ENCODE results near the gene KCNMA1. TPM values are rescaled to one million over a fixed set of nuclear protein-coding genes. Genes with fewer than 3 reads are reported as not detected.

Gene KCNMA1
- total and polyA plus RNA-seq, 8 donors: 2.8 to 21.1 (median 4.3) TPM

- TF ChIP-seq, protein P1, sequence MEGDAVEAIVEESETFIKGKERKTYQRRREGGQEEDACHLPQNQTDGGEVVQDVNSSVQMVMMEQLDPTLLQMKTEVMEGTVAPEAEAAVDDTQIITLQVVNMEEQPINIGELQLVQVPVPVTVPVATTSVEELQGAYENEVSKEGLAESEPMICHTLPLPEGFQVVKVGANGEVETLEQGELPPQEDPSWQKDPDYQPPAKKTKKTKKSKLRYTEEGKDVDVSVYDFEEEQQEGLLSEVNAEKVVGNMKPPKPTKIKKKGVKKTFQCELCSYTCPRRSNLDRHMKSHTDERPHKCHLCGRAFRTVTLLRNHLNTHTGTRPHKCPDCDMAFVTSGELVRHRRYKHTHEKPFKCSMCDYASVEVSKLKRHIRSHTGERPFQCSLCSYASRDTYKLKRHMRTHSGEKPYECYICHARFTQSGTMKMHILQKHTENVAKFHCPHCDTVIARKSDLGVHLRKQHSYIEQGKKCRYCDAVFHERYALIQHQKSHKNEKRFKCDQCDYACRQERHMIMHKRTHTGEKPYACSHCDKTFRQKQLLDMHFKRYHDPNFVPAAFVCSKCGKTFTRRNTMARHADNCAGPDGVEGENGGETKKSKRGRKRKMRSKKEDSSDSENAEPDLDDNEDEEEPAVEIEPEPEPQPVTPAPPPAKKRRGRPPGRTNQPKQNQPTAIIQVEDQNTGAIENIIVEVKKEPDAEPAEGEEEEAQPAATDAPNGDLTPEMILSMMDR (IDR thresholded peaks at IDR 0.05): no peak
- H3K9me3 ChIP-seq: no peaks in the 10 kb centered on the region
- H3K27ac ChIP-seq: peak overlapping the region in 1 of 2 donors; percentile 57
- ATAC-seq (no peak), DNase-seq (no peak)
- H3K4me3 ChIP-seq: no peak overlapping the region
- intact Hi-C loops (cut with DNase I): no loop called here
- peaks cover 0 to 14% of the 10 kb centered on the region in 2 donors for H3K4me1 ChIP-seq
- H3K36me3 ChIP-seq: no peaks in the 10 kb centered on the region
- H3K27me3 ChIP-seq: peaks cover 0 to 19% of the 10 kb centered on the region in 2 donors
Measured at GRCh38 chr10:77532068-77532467, 105.5 kb downstream of the KCNMA1 start.

- Histone ChIP-seq H3K27me3 (peaks cover 0 to 19% of the 10 kb centered on the region in 2 donors), H3K27ac (peak overlapping the region; percentile 57 to 59), H3K36me3 (no peaks in the 10 kb centered on the region), H3K4me3 (no peak overlapping the region), H3K4me1 (peaks cover 0 to 14% of the 10 kb centered on the region in 2 donors), H3K9me3 (no peaks in the 10 kb centered on the region)
- intact Hi-C loops (cut with DNase I): no loop called here
- ATAC-seq: peak; percentile 68
- peak in 2 of 4 donors; percentile 63 to 78 for DNase-seq
- TF ChIP-seq, protein P1 (IDR thresholded peaks at IDR 0.05): no peak
Measured at GRCh38 chr10:77531441-77532001, 106.1 kb downstream of the KCNMA1 start.

DNA sequence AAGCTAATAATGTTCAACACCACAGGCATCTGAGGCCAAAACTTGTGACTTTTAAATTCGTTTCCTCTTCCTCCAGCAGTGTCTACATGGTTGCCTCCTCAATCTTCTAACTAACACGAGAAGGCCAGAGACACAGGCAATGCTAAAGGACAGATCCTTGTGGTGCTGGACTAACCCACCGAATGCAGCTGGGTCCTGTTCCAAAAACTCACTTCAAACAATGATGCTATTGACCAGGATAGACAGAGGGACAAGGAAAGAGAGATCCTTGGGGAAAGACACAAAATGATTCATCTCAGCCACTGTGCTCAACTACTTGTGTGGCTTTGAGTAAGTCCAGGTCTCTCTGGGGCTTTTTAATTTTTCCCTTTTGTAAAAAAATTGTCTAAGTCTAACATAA is 107.6 kb downstream of the KCNMA1 start:
- H3K27ac ChIP-seq: no peak overlapping the region

GRCh38 chr10:77529050-77529576 is 108.5 kb downstream of the KCNMA1 start:
- ATAC-seq (no peak), DNase-seq (no peak)
- peaks cover 0 to 19% of the 10 kb centered on the region in 2 donors for H3K27me3 ChIP-seq
- TF ChIP-seq, protein P1 (IDR thresholded peaks at IDR 0.05): no peak
- no peak overlapping the region for H3K4me3 ChIP-seq
- peaks cover 0 to 14% of the 10 kb centered on the region in 2 donors for H3K4me1 ChIP-seq
- H3K9me3 ChIP-seq: no peaks in the 10 kb centered on the region
- intact Hi-C loops (cut with DNase I): no loop called here
- H3K27ac ChIP-seq: no peak overlapping the region
- no peaks in the 10 kb centered on the region for H3K36me3 ChIP-seq

More for the DNA sequence above, 107.6 kb downstream of the KCNMA1 start:
- Histone ChIP-seq H3K9me3 (no peaks in the 10 kb centered on the region), H3K36me3 (no peaks in the 10 kb centered on the region), H3K27me3 (peaks cover 0 to 19% of the 10 kb centered on the region in 2 donors), H3K4me1 (peaks cover 0 to 14% of the 10 kb centered on the region in 2 donors), H3K4me3 (no peak overlapping the region)
- ATAC-seq: no peak
- no peak for DNase-seq
- TF ChIP-seq, protein P1 (IDR thresholded peaks at IDR 0.05): no peak
- intact Hi-C loops (cut with DNase I): no loop called here

GRCh38 chr10:77527839-77528238 is 109.8 kb downstream of the KCNMA1 start:
- ATAC-seq (no peak), DNase-seq (no peak)
- TF ChIP-seq, protein P1 (IDR thresholded peaks at IDR 0.05): no peak
- Histone ChIP-seq H3K27ac (no peak overlapping the region), H3K36me3 (no peaks in the 10 kb centered on the region), H3K9me3 (no peaks in the 10 kb centered on the region), H3K27me3 (peaks cover 0 to 19% of the 10 kb centered on the region in 2 donors), H3K4me3 (no peak overlapping the region), H3K4me1 (peaks cover 0 to 14% of the 10 kb centered on the region in 2 donors)
- intact Hi-C loops (cut with DNase I): no loop called here

All from left lung (tissue), 10 donors.